Osteoblast (primary cell): ENCODE measurements around the gene CHERP. TPM values are rescaled to one million over a fixed set of nuclear protein-coding genes. Genes with fewer than 3 reads are reported as not detected.

Experiments used
- DNase-seq: peaks from one replicate; pipeline ENCODE4 v3.0.0; 2011; ENCODE audit warnings: low spot score, mixed read lengths; ENCODE audit not compliant: insufficient read length; ENCODE audit errors: missing footprints
- H2AFZ ChIP-seq: 2 replicates; pipeline ENCODE4 v1.6.0; 2011; ENCODE audit warnings: mild to moderate bottlenecking, low read length
- H3K27ac ChIP-seq: 2 replicates; pipeline ENCODE4 v1.5.1; 2011; ENCODE audit warnings: mild to moderate bottlenecking, low read depth, low read length, moderate library complexity
- H3K27me3 ChIP-seq: 2 replicates; pipeline ENCODE4 v1.6.0; 2012; ENCODE audit warnings: mild to moderate bottlenecking, control low read depth, inconsistent platforms, low read length, moderate library complexity; ENCODE audit not compliant: insufficient read depth
- H3K36me3 ChIP-seq: 2 replicates; pipeline ENCODE4 v1.5.1; 2011; ENCODE audit warnings: mild to moderate bottlenecking, low read length, control low read depth, moderate library complexity; ENCODE audit not compliant: insufficient read depth
- H3K4me1 ChIP-seq: 2 replicates; pipeline ENCODE4 v1.5.1; 2011; ENCODE audit warnings: mild to moderate bottlenecking, low read length, control low read depth, moderate library complexity; ENCODE audit not compliant: insufficient read depth
- H3K4me2 ChIP-seq: 2 replicates; pipeline ENCODE4 v1.6.0; 2011; ENCODE audit warnings: mild to moderate bottlenecking, low read length; ENCODE audit not compliant: insufficient read depth
- H3K4me3 ChIP-seq: fragments of 200-600 bp; sonication (generic); 3 replicates; pipeline ENCODE4 v1.5.1; 2012; ENCODE audit warnings: mild to moderate bottlenecking, low read length, inconsistent platforms; ENCODE audit not compliant: insufficient read depth
- H3K79me2 ChIP-seq: 2 replicates; pipeline ENCODE4 v1.6.0; 2012; ENCODE audit warnings: mild to moderate bottlenecking, low read length, control low read depth, inconsistent platforms; ENCODE audit not compliant: insufficient read depth
- H3K9me3 ChIP-seq: 2 replicates; pipeline ENCODE4 v1.5.1; 2011; ENCODE audit warnings: low read depth, low read length, control low read depth
- H4K20me1 ChIP-seq: 2 replicates; pipeline ENCODE4 v1.6.0; 2012; ENCODE audit warnings: mild to moderate bottlenecking, low read length, control low read depth; ENCODE audit not compliant: insufficient read depth
- total RNA-seq: library from RNA; depleted of rRNA; stranded (reverse); fragments of >200 nt; gene quantifications from 2 replicates; pipeline ENCODE4 v1.2.3, GENCODE V29; 2012
- TF ChIP-seq, protein P1 (sequence below): IDR thresholded peaks from 2 replicates; pipeline ENCODE4 v1.5.1; 2011; ENCODE audit warnings: mild to moderate bottlenecking, low read depth, low read length, moderate library complexity; ENCODE audit errors: extremely low read depth

Gene CHERP
- total RNA-seq, 1 donor: 5.8 TPM

- Histone ChIP-seq H3K36me3 (peaks cover 41% of the 10 kb centered on the region), H4K20me1 (peaks cover 69% of the 10 kb centered on the region), H3K27ac (no peak overlapping the region), H3K4me2 (no peak overlapping the region), H3K9me3 (no peaks in the 10 kb centered on the region), H3K27me3 (no peaks in the 10 kb centered on the region), H2AFZ (no peak overlapping the region), H3K4me3 (no peak overlapping the region), H3K79me2 (peaks cover 96% of the 10 kb centered on the region), H3K4me1 (peaks cover 15% of the 10 kb centered on the region)
- DNase-seq: peak; percentile 84
- TF ChIP-seq, protein P1, sequence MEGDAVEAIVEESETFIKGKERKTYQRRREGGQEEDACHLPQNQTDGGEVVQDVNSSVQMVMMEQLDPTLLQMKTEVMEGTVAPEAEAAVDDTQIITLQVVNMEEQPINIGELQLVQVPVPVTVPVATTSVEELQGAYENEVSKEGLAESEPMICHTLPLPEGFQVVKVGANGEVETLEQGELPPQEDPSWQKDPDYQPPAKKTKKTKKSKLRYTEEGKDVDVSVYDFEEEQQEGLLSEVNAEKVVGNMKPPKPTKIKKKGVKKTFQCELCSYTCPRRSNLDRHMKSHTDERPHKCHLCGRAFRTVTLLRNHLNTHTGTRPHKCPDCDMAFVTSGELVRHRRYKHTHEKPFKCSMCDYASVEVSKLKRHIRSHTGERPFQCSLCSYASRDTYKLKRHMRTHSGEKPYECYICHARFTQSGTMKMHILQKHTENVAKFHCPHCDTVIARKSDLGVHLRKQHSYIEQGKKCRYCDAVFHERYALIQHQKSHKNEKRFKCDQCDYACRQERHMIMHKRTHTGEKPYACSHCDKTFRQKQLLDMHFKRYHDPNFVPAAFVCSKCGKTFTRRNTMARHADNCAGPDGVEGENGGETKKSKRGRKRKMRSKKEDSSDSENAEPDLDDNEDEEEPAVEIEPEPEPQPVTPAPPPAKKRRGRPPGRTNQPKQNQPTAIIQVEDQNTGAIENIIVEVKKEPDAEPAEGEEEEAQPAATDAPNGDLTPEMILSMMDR: no peak
These were observed 33.8 kb upstream of the CHERP start for GRCh38 chr19:16575861-16576689.

GRCh38 chr19:16575282-16575681 is 33.0 kb upstream of the CHERP start:
- peaks cover 17% of the 10 kb centered on the region for H3K4me1 ChIP-seq
- no peak overlapping the region for H3K4me3 ChIP-seq
- no peak overlapping the region for H3K27ac ChIP-seq
- TF ChIP-seq, protein P1: no peak
- peaks cover 41% of the 10 kb centered on the region for H3K36me3 ChIP-seq
- no peaks in the 10 kb centered on the region for H3K9me3 ChIP-seq
- H3K79me2 ChIP-seq: peaks cover 96% of the 10 kb centered on the region
- DNase-seq: peak; percentile 49
- H3K27me3 ChIP-seq: no peaks in the 10 kb centered on the region
- H4K20me1 ChIP-seq: peaks cover 64% of the 10 kb centered on the region
- no peak overlapping the region for H2AFZ ChIP-seq
- H3K4me2 ChIP-seq: no peak overlapping the region

GRCh38 chr19:16573925-16574324 is 31.7 kb upstream of the CHERP start:
- Histone ChIP-seq H4K20me1 (peaks cover 56% of the 10 kb centered on the region), H3K36me3 (peaks cover 44% of the 10 kb centered on the region), H3K4me3 (peak overlapping the region; percentile 100), H2AFZ (no peak overlapping the region), H3K4me2 (peak overlapping the region; percentile 98), H3K9me3 (no peaks in the 10 kb centered on the region), H3K27me3 (no peaks in the 10 kb centered on the region), H3K79me2 (peaks cover 96% of the 10 kb centered on the region), H3K4me1 (peaks cover 22% of the 10 kb centered on the region), H3K27ac (no peak overlapping the region)
- peak; percentile 85 for DNase-seq
- TF ChIP-seq, protein P1: no peak

DNA sequence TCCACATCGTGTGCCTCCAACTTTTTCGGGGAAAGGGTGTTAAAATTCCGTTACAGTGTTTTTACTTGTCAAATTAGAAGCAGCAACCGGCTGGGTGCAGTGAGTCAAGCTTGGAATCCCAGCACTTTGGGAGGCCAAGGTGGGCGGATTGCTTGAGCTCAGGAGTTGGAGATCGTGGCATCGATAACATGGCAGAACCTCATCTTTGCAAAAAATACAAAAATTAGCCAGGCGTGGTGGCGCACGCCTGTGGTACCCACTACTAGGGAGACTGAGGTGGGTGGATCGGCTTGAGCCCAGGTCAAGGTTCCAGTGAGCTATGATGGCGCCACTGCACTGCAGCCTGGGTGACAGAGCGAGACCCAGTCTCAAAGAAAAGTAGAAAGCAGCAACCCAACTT is 31.1 kb upstream of the CHERP start:
- peaks cover 26% of the 10 kb centered on the region for H3K4me1 ChIP-seq
- H3K4me2 ChIP-seq: peak overlapping the region; percentile 98
- TF ChIP-seq, protein P1: no peak
- no peak overlapping the region for H2AFZ ChIP-seq
- H3K27ac ChIP-seq: peak overlapping the region; percentile 93
- H3K9me3 ChIP-seq: no peaks in the 10 kb centered on the region
- peaks cover 38% of the 10 kb centered on the region for H3K36me3 ChIP-seq
- no peaks in the 10 kb centered on the region for H3K27me3 ChIP-seq
- H3K79me2 ChIP-seq: peaks cover 96% of the 10 kb centered on the region
- no peak for DNase-seq
- H3K4me3 ChIP-seq: peak overlapping the region; percentile 100
- H4K20me1 ChIP-seq: peaks cover 60% of the 10 kb centered on the region
